Transverse colon (tissue), 4 donors: ENCODE results near the gene HTRA1. TPM values are rescaled to one million over a fixed set of nuclear protein-coding genes. Genes with fewer than 3 reads are reported as not detected.

Experiments
- DNase-seq: peaks from one replicate; pipeline ENCODE4 v3.0.0-alpha.2; 2019
- H3K27ac ChIP-seq, 4 donors: fragments of 200-600 bp; sonication (generic); 2 replicates each; pipeline ENCODE4 v1.5.1; 2016 to 2018; ENCODE audit warnings: inconsistent platforms in 4 of 4
- H3K27me3 ChIP-seq: fragments of 200-600 bp; sonication (generic); 2 replicates; pipeline ENCODE4 v1.5.1; 2017; ENCODE audit warnings: inconsistent platforms
- H3K36me3 ChIP-seq, 4 donors: fragments of 200-600 bp; sonication (generic); 2 replicates each; pipeline ENCODE4 v1.5.1; 2017 to 2019; ENCODE audit warnings: inconsistent platforms in 4 of 4
- H3K4me1 ChIP-seq, 4 donors: fragments of 200-600 bp; sonication (generic); 2 replicates each; pipeline ENCODE4 v1.5.1; 2017 to 2020; ENCODE audit warnings: inconsistent platforms in 4 of 4
- H3K4me3 ChIP-seq, 4 donors: fragments of 200-600 bp; sonication (generic); 1 replicate in 1 of 4; 2 replicates in 3 of 4; pipeline versions ENCODE4 v1.5.1 to v1.6.1; 2017 to 2019; ENCODE audit warnings: inconsistent platforms in 4 of 4
- H3K9me3 ChIP-seq, 2 donors: fragments of 200-600 bp; sonication (generic); 2 replicates each; pipeline ENCODE4 v1.5.1; 2017 to 2019; ENCODE audit warnings: inconsistent platforms in 2 of 2
- EP300 ChIP-seq: sonication (generic); formaldehyde crosslinking; IDR thresholded peaks from one replicate; pipeline ENCODE4 v1.6.1; 2017; ENCODE audit warnings: antibody characterized with exemption, low read depth
- POLR2A ChIP-seq: fragments of 450-650 bp; IDR thresholded peaks from one replicate; pipeline ENCODE4 v1.6.1; 2016; ENCODE audit warnings: antibody characterized with exemption, mild to moderate bottlenecking, moderate library complexity
- POLR2AphosphoS5 ChIP-seq, 3 donors: sonication (generic); formaldehyde crosslinking; IDR thresholded peaks; one replicate each; pipeline ENCODE4 v1.6.1; 2016; ENCODE audit warnings: antibody characterized with exemption in 3 of 3
- WGBS, 2 donors: methylation state at CpG; one replicate each; pipeline ENCODE4 v1.1.5; 2018; ENCODE audit warnings: low coverage in 1 of 2; 5-methylcytosine and 5-hydroxymethylcytosine counted together
- in situ Hi-C, 4 donors: fragments of 200-750 bp; cut with MboI; loops; one replicate each; pipeline versions ENCODE4 v1.15.0 to v1.15.1; 2017; ENCODE audit warnings: low sequenced_read_pairs in 3 of 4, low pct_ligation_motif_present in 1 of 4, low pct_unique_long_range_greater_than_20kb in 1 of 4
- intact Hi-C: fragments of 100-400 bp; cut with DNase I; formaldehyde crosslinking; loops from one replicate; pipeline ENCODE4 v1.15.1; 2023; ENCODE audit warnings: low total_unique reads
- total RNA-seq, 4 donors: library from RNA; depleted of rRNA; stranded (reverse); fragments of >200 nt; gene quantifications; one replicate each; pipeline ENCODE4 v1.1.0, GENCODE V29; 2016
- TF ChIP-seq, protein P1 (sequence below), 5 experiments: fragments of 200-600 bp in 3 of 5; fragments of 450-650 bp in 2 of 5; sonication (generic) in 3 of 5; IDR thresholded peaks; 1 replicate in 2 of 5; 2 replicates in 3 of 5; pipeline ENCODE4 v1.5.1; 2016 to 2017; ENCODE audit warnings: antibody characterized with exemption in 5 of 5, inconsistent platforms in 3 of 5, mild to moderate bottlenecking in 2 of 5, moderate library complexity in 1 of 5

HTRA1 gene
- total RNA-seq, 4 donors from 2014 or later: 7.9 to 103 (median 31.2) TPM

DNA sequence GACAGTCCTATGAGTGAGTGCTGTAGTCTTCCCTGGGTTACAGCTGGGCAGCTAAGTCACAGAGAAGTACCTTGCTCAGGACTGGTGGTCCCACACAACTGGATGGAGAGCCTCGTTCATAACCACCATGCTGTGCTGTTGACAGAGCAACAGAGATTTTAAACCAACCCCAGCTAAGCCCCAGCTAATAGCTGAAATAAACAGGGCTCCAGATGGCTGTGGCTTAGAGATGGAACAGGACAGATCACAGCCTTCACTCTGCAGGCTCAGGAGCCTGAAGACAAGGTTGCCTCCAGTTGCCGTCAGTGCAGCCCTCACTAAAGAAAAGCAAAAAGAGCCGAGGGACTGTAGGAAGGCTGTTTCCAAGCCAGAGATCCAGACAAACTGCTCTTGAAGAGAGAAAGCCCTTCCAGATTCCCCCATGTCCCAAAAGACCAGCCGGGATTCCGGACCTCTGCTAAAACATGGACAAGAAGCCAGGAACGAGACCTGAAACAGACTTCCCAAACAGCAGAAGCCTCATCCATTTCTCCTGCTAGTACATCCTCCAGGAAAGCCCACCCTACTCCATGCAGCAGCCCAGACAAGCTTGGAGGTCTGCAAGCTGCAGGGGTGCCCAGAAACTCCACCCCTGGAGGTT is 4.2 kb downstream of the HTRA1 start:
- Histone ChIP-seq H3K27me3 (peaks cover 45% of the 10 kb centered on the region), H3K4me1 (peaks cover 4 to 34% (median 17%) of the 10 kb centered on the region in 4 donors), H3K4me3 (no peak overlapping the region), H3K27ac (no peak overlapping the region), H3K9me3 (no peaks in the 10 kb centered on the region), H3K36me3 (no peaks in the 10 kb centered on the region)
- WGBS, 2 donors: 40 to 74% methylated on average over 1 to 6 of the region's 6 CpGs
- TF ChIP-seq, protein P1, sequence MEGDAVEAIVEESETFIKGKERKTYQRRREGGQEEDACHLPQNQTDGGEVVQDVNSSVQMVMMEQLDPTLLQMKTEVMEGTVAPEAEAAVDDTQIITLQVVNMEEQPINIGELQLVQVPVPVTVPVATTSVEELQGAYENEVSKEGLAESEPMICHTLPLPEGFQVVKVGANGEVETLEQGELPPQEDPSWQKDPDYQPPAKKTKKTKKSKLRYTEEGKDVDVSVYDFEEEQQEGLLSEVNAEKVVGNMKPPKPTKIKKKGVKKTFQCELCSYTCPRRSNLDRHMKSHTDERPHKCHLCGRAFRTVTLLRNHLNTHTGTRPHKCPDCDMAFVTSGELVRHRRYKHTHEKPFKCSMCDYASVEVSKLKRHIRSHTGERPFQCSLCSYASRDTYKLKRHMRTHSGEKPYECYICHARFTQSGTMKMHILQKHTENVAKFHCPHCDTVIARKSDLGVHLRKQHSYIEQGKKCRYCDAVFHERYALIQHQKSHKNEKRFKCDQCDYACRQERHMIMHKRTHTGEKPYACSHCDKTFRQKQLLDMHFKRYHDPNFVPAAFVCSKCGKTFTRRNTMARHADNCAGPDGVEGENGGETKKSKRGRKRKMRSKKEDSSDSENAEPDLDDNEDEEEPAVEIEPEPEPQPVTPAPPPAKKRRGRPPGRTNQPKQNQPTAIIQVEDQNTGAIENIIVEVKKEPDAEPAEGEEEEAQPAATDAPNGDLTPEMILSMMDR (IDR thresholded peaks at IDR 0.05): no peak
- no peak for TF ChIP-seq POLR2A
- TF ChIP-seq EP300: no peak
- TF ChIP-seq POLR2AphosphoS5 (IDR thresholded peaks at IDR 0.05): no peak
- no peak for DNase-seq
- in situ Hi-C loops (no loop called here), intact Hi-C loops (no loop called here)

DNA sequence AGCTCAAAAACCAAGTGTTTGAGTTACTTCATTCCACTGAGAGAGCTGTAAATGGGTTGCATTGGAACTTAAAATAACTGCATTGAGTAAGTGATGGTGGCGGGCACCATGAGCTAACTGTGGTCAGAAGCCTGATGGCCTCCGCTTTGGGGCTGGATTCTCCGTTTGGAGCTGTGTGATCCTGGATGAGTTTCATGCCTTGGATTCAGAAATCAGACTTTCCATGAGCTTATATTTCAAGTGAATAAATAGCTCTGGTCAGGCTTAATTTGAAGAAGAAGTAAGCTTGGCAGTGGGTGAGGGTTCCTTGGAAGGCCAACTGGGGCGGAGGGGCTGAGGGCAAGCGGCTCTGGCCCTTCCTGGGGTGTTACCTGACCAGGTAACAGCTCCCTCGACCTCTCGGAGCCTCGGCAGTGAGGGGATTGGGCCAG is 5.6 kb downstream of the HTRA1 start:
- H3K36me3 ChIP-seq: no peaks in the 10 kb centered on the region
- no peak for DNase-seq
- 70 to 80% methylated on average over 1 to 8 of the region's 8 CpGs for WGBS, 2 donors
- H3K27ac ChIP-seq: no peak overlapping the region
- TF ChIP-seq EP300: no peak
- TF ChIP-seq POLR2A: no peak
- TF ChIP-seq, protein P1 (IDR thresholded peaks at IDR 0.05): no peak
- TF ChIP-seq POLR2AphosphoS5 (IDR thresholded peaks at IDR 0.05): no peak
- in situ Hi-C loops: no loop called here
- intact Hi-C loops: no loop called here
- peaks cover 36% of the 10 kb centered on the region for H3K27me3 ChIP-seq
- no peaks in the 10 kb centered on the region for H3K9me3 ChIP-seq
- H3K4me3 ChIP-seq: no peak overlapping the region
- peaks cover 4 to 26% (median 11%) of the 10 kb centered on the region in 4 donors for H3K4me1 ChIP-seq

DNA sequence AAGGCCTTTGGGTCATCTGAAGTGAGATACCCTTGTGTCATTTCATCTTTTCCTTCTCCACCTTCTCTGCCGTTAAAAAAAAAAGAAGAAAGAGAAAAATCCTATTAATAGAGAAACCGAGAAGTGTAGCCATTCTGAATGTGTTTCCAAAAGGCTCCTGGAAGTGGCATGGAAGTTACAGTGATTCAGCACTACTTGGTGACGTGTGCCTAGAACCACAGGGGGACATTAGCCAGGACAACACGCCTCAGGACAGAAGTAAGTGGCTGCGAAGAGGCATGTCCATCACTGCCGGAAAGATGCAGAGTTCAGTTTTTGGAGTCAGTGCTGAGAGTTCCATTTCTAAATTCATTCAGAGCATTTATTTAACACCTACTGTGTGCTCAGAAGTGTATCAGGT is 6.3 kb downstream of the HTRA1 start:
- Histone ChIP-seq H3K27me3 (peaks cover 29% of the 10 kb centered on the region), H3K4me3 (no peak overlapping the region), H3K4me1 (peaks cover 0 to 22% (median 7%) of the 10 kb centered on the region in 4 donors), H3K36me3 (no peaks in the 10 kb centered on the region), H3K9me3 (no peaks in the 10 kb centered on the region), H3K27ac (no peak overlapping the region)
- intact Hi-C loops: no loop called here
- WGBS, 2 donors: 69 to 77% methylated on average over 4 to 6 of the region's 6 CpGs
- in situ Hi-C loops: no loop called here
- DNase-seq: no peak
- TF ChIP-seq POLR2A: no peak
- TF ChIP-seq, protein P1 (IDR thresholded peaks at IDR 0.05): no peak
- no peak for TF ChIP-seq EP300
- TF ChIP-seq POLR2AphosphoS5 (IDR thresholded peaks at IDR 0.05): no peak

DNA sequence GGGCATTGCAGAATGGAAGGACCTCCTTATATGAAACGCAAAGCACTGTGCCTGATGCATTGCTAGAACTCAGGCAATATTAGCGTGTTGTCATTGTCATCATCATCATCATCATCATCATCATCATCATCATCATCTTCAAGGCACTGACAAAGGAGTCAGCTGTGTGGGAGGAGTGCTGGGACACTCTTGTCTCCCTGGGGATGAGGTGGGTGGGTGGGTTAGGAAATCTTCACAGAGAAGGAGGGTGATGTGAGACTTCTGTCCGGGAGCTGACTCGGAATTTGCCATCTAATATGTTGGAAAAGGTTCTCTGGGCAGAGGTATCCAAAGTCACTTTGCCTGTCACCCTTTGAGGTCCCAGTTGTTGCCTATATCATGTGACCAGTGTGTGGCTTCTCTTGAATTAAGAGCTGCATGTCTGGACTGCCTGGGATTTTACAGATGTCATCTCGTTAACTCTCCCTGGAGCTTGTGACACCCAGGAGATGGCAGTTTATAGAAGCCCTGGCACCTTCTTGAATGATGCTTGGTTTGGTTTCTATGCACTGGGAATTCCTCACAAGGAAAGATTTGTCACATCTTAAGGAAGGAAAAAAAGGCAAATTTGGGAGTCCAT is 7.1 kb downstream of the HTRA1 start:
- peaks cover 0 to 15% (median 4%) of the 10 kb centered on the region in 4 donors for H3K4me1 ChIP-seq
- H3K27me3 ChIP-seq: peaks cover 22% of the 10 kb centered on the region
- H3K4me3 ChIP-seq: no peak overlapping the region
- intact Hi-C loops: no loop called here
- no peaks in the 10 kb centered on the region for H3K36me3 ChIP-seq
- peak overlapping the region; percentile 43 to 50 (median 50) for H3K27ac ChIP-seq
- in situ Hi-C loops: no loop called here
- 89 to 100% methylated on average over 2 to 5 of the region's 5 CpGs for WGBS, 2 donors
- H3K9me3 ChIP-seq: no peaks in the 10 kb centered on the region
- TF ChIP-seq POLR2A (no peak), POLR2AphosphoS5 (IDR thresholded peaks at IDR 0.05) (no peak), EP300 (no peak)
- TF ChIP-seq, protein P1 (IDR thresholded peaks at IDR 0.05): no peak
- DNase-seq: no peak
